Measurements from ENCODE around the gene EDN1. TPM values are rescaled to one million over a fixed set of nuclear protein-coding genes. Genes with fewer than 3 reads are reported as not detected.

The EDN1 gene
- total RNA-seq, 2 experiments from 2014 or later, result 0.14 TPM; not detected in 1

- ChIA-PET POLR2A (no interaction called here), CTCF (interaction anchor here (1.4 to 3.3 kb wide), 2 partner anchors 9 to 644 kb away, joined by 4 to 21 read pairs; partner anchors contain the start of gene EDN1)
- ATAC-seq (no peak), DNase-seq (no peak)
- Mint-ChIP-seq H3K27me3 (no peaks in the 10 kb centered on the region), H3K4me1 (ENCODE audit: low read depth) (no peaks in the 10 kb centered on the region), H3K36me3 (ENCODE audit: low read depth) (no peaks in the 10 kb centered on the region), H3K27ac (no peak overlapping the region), H3K4me3 (no peak overlapping the region), H3K9me3 (no peaks in the 10 kb centered on the region)
- intact Hi-C loops (cut with micrococcal nuclease), result loop anchor here (10.0 kb wide), 1 partner anchor 306 kb away; no protein-coding TSS in a partner anchor
- TF ChIP-seq CTCF (IDR thresholded peaks at IDR 0.05), result no peak
These were observed 8.8 kb downstream of the EDN1 start for GRCh38 chr6:12298995-12299394.

- ChIA-PET POLR2A (interaction anchor here (0.6 kb wide), 1 partner anchor 96 kb away, joined by 3 read pairs; no protein-coding TSS in a partner anchor), CTCF (interaction anchor here (3.3 to 4.7 kb wide), 1 partner anchor 11 kb away, joined by 16 to 21 read pairs; the partner anchor contains the start of gene EDN1)
- Mint-ChIP-seq H3K27me3 (peaks cover 4% of the 10 kb centered on the region), H3K36me3 (ENCODE audit: low read depth) (no peaks in the 10 kb centered on the region), H3K9me3 (no peaks in the 10 kb centered on the region), H3K4me3 (no peak overlapping the region), H3K27ac (no peak overlapping the region), H3K4me1 (ENCODE audit: low read depth) (no peaks in the 10 kb centered on the region)
- no peak for TF ChIP-seq CTCF (IDR thresholded peaks at IDR 0.05)
- intact Hi-C loops (cut with micrococcal nuclease), result no loop called here
- DNase-seq (no peak), ATAC-seq (no peak)
These were observed 10.9 kb downstream of the EDN1 start for GRCh38 chr6:12301018-12301417.

GRCh38 chr6:12304487-12304886 lies 14.3 kb downstream of the EDN1 start:
- DNase-seq, result no peak
- Mint-ChIP-seq H3K36me3 (ENCODE audit: low read depth) (no peaks in the 10 kb centered on the region), H3K4me1 (ENCODE audit: low read depth) (no peaks in the 10 kb centered on the region), H3K4me3 (no peak overlapping the region), H3K27ac (no peak overlapping the region), H3K9me3 (no peaks in the 10 kb centered on the region), H3K27me3 (peaks cover 6% of the 10 kb centered on the region)
- ChIA-PET POLR2A (no interaction called here), CTCF (interaction anchor here (4.7 kb wide), 1 partner anchor 14 kb away, joined by 16 read pairs; the partner anchor contains the start of gene EDN1)
- intact Hi-C loops (cut with micrococcal nuclease), result no loop called here
- TF ChIP-seq CTCF (IDR thresholded peaks at IDR 0.05), result no peak
- ATAC-seq, result no peak

- H3K27me3 Mint-ChIP-seq, result peaks cover 6% of the 10 kb centered on the region
- no peak for ATAC-seq
- no peak overlapping the region for H3K4me3 Mint-ChIP-seq
- no peak for TF ChIP-seq CTCF (IDR thresholded peaks at IDR 0.05)
- no peak for DNase-seq
- CTCF ChIA-PET, result interaction anchor here (2.1 kb wide), 1 partner anchor 19 kb away, joined by 12 read pairs; the partner anchor contains the start of gene EDN1
- POLR2A ChIA-PET, result interaction anchor here (0.6 kb wide), 1 partner anchor 56 kb away, joined by 3 read pairs; no protein-coding TSS in a partner anchor
- H3K27ac Mint-ChIP-seq, result no peak overlapping the region
- intact Hi-C loops (cut with micrococcal nuclease), result no loop called here
- no peaks in the 10 kb centered on the region for H3K4me1 Mint-ChIP-seq (ENCODE audit: low read depth)
- no peaks in the 10 kb centered on the region for H3K36me3 Mint-ChIP-seq (ENCODE audit: low read depth)
- H3K9me3 Mint-ChIP-seq, result no peaks in the 10 kb centered on the region
These were observed 18.9 kb downstream of the EDN1 start for GRCh38 chr6:12309070-12309469.

GRCh38 chr6:12311106-12311505 lies 20.9 kb downstream of the EDN1 start:
- ChIA-PET CTCF (interaction anchor here (1.0 to 2.1 kb wide), 2 partner anchors 13 to 21 kb away, joined by 3 to 12 read pairs; partner anchors contain the start of gene EDN1), POLR2A (interaction anchor here (0.6 kb wide), 1 partner anchor 17 kb away, joined by 4 read pairs; no protein-coding TSS in a partner anchor)
- H3K9me3 Mint-ChIP-seq, result no peaks in the 10 kb centered on the region

More at GRCh38 chr6:12311106-12311505, 20.9 kb downstream of the EDN1 start:
- no peak for TF ChIP-seq CTCF (IDR thresholded peaks at IDR 0.05)
- no peak for ATAC-seq
- no peak overlapping the region for H3K4me3 Mint-ChIP-seq
- intact Hi-C loops (cut with micrococcal nuclease), result no loop called here
- H3K36me3 Mint-ChIP-seq (ENCODE audit: low read depth), result no peaks in the 10 kb centered on the region
- no peak overlapping the region for H3K27ac Mint-ChIP-seq
- DNase-seq, result no peak
- H3K4me1 Mint-ChIP-seq (ENCODE audit: low read depth), result no peaks in the 10 kb centered on the region
- H3K27me3 Mint-ChIP-seq, result peaks cover 4% of the 10 kb centered on the region
